ENCODE data around the gene TMEM54.

GRCh38 chr1:32861904-32862695, 39.1 kb downstream of the TMEM54 start:
- TF ChIP-seq POLR2A (IDR thresholded peaks at IDR 0.05) (no peak), CTCF (IDR thresholded peaks at IDR 0.05) (no peak), POLR2AphosphoS5 (IDR thresholded peaks at IDR 0.05) (no peak)

Measured in transverse colon (tissue), 4 donors.